ENCODE measurements around the gene LST1.

DNA sequence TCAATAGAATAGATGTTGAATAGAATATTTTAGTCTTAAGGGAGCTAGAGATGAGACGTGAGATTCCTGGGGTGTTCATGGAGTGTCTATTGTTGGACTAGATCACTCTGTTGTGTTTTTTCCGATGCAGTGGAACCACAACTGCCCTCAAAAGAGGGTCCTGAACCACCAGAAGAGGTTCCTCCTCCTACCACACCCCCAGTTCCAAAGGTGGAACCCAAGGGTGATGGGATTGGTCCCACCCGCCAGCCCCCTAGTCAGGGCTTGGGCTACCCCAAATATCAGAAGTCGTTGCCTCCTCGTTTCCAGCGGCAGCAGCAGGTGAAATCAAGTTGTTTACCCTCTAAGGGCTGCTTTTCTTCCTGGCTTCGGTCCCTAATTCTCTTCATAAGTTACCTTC is 42.9 kb downstream of the LST1 start:
- TF ChIP-seq, protein P1, sequence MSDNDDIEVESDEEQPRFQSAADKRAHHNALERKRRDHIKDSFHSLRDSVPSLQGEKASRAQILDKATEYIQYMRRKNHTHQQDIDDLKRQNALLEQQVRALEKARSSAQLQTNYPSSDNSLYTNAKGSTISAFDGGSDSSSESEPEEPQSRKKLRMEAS (IDR thresholded peaks at IDR 0.05), result no peak
- TF ChIP-seq EZH2 (IDR thresholded peaks at IDR 0.05; ENCODE audit: low read depth, low read length, severe bottlenecking), result no peak
- no peak for TF ChIP-seq TAF1 (IDR thresholded peaks at IDR 0.05; ENCODE audit: low read depth, low read length)
- TF ChIP-seq, protein P2, sequence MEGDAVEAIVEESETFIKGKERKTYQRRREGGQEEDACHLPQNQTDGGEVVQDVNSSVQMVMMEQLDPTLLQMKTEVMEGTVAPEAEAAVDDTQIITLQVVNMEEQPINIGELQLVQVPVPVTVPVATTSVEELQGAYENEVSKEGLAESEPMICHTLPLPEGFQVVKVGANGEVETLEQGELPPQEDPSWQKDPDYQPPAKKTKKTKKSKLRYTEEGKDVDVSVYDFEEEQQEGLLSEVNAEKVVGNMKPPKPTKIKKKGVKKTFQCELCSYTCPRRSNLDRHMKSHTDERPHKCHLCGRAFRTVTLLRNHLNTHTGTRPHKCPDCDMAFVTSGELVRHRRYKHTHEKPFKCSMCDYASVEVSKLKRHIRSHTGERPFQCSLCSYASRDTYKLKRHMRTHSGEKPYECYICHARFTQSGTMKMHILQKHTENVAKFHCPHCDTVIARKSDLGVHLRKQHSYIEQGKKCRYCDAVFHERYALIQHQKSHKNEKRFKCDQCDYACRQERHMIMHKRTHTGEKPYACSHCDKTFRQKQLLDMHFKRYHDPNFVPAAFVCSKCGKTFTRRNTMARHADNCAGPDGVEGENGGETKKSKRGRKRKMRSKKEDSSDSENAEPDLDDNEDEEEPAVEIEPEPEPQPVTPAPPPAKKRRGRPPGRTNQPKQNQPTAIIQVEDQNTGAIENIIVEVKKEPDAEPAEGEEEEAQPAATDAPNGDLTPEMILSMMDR (IDR thresholded peaks at IDR 0.05; ENCODE audit: control extremely low read depth in 1 of 3, insufficient read depth in 1 of 3, low read depth in 1 of 3, low read length in 3 of 3), result no peak
- no peak for TF ChIP-seq POLR2AphosphoS5 (IDR thresholded peaks at IDR 0.05; ENCODE audit: low read depth, low read length)
- TF ChIP-seq NRF1 (IDR thresholded peaks at IDR 0.05; ENCODE audit: low read depth, low read length), result no peak
- no peak for TF ChIP-seq CBX5 (IDR thresholded peaks at IDR 0.05; ENCODE audit: low read depth, low read length)
- no peak for TF ChIP-seq JUND (IDR thresholded peaks at IDR 0.05; ENCODE audit: low read length)
- TF ChIP-seq HDAC2 (IDR thresholded peaks at IDR 0.05; ENCODE audit: borderline replicate concordance in 1 of 2, low read depth in 2 of 2, low read length in 2 of 2), result no peak
- no peak for TF ChIP-seq BRCA1 (IDR thresholded peaks at IDR 0.05; ENCODE audit: low read depth, low read length)
- TF ChIP-seq GABPA (IDR thresholded peaks at IDR 0.05; ENCODE audit: borderline replicate concordance, insufficient read depth, low read length), result no peak
